ENCODE measurements around the gene VGLL4.

- TF ChIP-seq CTCF (IDR thresholded peaks at IDR 0.05) (no peak), POLR2A (IDR thresholded peaks at IDR 0.05) (no peak)
These were observed 101.2 kb downstream of the VGLL4 start for GRCh38 chr3:11542551-11542950.

All from lower leg skin (tissue), 3 donors.